B cell (primary cell): ENCODE measurements around the gene GABRG3.

Experiments
- CTCF ChIP-seq: fragments of 200-600 bp; IDR thresholded peaks from one replicate; pipeline ENCODE4 v1.8.0; 2022; ENCODE audit warnings: antibody characterized with exemption, mild to moderate bottlenecking
- EZH2 ChIP-seq: IDR thresholded peaks from 2 replicates; pipeline ENCODE4 v1.6.1; 2012; ENCODE audit warnings: borderline replicate concordance, low read depth, mild to moderate bottlenecking, moderate library complexity, low read length; ENCODE audit not compliant: insufficient read depth, poor library complexity, severe bottlenecking

GRCh38 chr15:27077790-27078189 lies 106.8 kb downstream of the GABRG3 start:
- TF ChIP-seq CTCF (no peak), EZH2 (no peak)
